ENCODE results near the gene CTSH. TPM values are rescaled to one million over a fixed set of nuclear protein-coding genes. Genes with fewer than 3 reads are reported as not detected.
A peak's percentile ranks its signal among the peaks of the same experiment; 100 is the strongest.

The CTSH gene
- total and polyA plus RNA-seq, 2 of the 13 experiments (the other 11 are each of a cell fraction or from before 2014, with no cell fraction given) = 265 to 653 TPM

GRCh38 chr15:78909791-78910228, 35.0 kb downstream of the CTSH start (continued):
- TF ChIP-seq FOXA3 (CRISPR knock-in tag; IDR thresholded peaks at IDR 0.05) = no peak
- TF ChIP-seq ATF1 (CRISPR knock-in tag; IDR thresholded peaks at IDR 0.05) = no peak
- TF ChIP-seq KLF16 (CRISPR knock-in tag; IDR thresholded peaks at IDR 0.05) = no peak
- TF ChIP-seq JUN (CRISPR knock-in tag; IDR thresholded peaks at IDR 0.05) = no peak
- TF ChIP-seq KLF15 (CRISPR knock-in tag; IDR thresholded peaks at IDR 0.05; ENCODE audit: borderline replicate concordance) = no peak
- TF ChIP-seq ZNF547 (CRISPR knock-in tag; IDR thresholded peaks at IDR 0.05) = no peak
- TF ChIP-seq EHMT2 (IDR thresholded peaks at IDR 0.05; ENCODE audit: borderline replicate concordance, low read depth, low read length) = no peak
- no peak for TF ChIP-seq ZNF567 (CRISPR knock-in tag; IDR thresholded peaks at IDR 0.05; ENCODE audit: borderline replicate concordance)
- no peak for TF ChIP-seq GRHL1 (CRISPR knock-in tag; conservative IDR thresholded peaks at IDR 0.05)
- 0 out of 2 replicates have a peak, but pooled peaks have one; percentile 12 for TF ChIP-seq SALL1 (CRISPR knock-in tag; IDR thresholded peaks at IDR 0.05)
- TF ChIP-seq ZNF414 (CRISPR knock-in tag; IDR thresholded peaks at IDR 0.05) = no peak
- TF ChIP-seq PAWR (CRISPR knock-in tag; IDR thresholded peaks at IDR 0.05; ENCODE audit: borderline replicate concordance) = no peak
- no peak for TF ChIP-seq NFE2L2 (IDR thresholded peaks at IDR 0.05; ENCODE audit: low read length)
- TF ChIP-seq SMC3 (IDR thresholded peaks at IDR 0.05; ENCODE audit: low read length) = peak; percentile 75
- no peak for TF ChIP-seq SKIL (CRISPR knock-in tag; IDR thresholded peaks at IDR 0.05; ENCODE audit: borderline replicate concordance)
- no peak for TF ChIP-seq ZFP62 (CRISPR knock-in tag; IDR thresholded peaks at IDR 0.05)
- TF ChIP-seq NFRKB (IDR thresholded peaks at IDR 0.05) = no peak
- TF ChIP-seq TIGD3 (CRISPR knock-in tag; IDR thresholded peaks at IDR 0.05; ENCODE audit: borderline replicate concordance) = no peak
- no peak for TF ChIP-seq HNF4A (CRISPR knock-in tag; IDR thresholded peaks at IDR 0.05)
- 0 out of 2 replicates have a peak, but pooled peaks have one; percentile 14 for TF ChIP-seq CEBPG (CRISPR knock-in tag; IDR thresholded peaks at IDR 0.05)
- TF ChIP-seq MXD4 (CRISPR knock-in tag; IDR thresholded peaks at IDR 0.05) = no peak
- TF ChIP-seq REPIN1 (CRISPR knock-in tag; IDR thresholded peaks at IDR 0.05; ENCODE audit: borderline replicate concordance, low read depth) = no peak
- TF ChIP-seq STAG1 (CRISPR knock-in tag; IDR thresholded peaks at IDR 0.05) = peak; percentile 89
- TF ChIP-seq MED1 (CRISPR knock-in tag; IDR thresholded peaks at IDR 0.05) = no peak
- TF ChIP-seq, protein P1, sequence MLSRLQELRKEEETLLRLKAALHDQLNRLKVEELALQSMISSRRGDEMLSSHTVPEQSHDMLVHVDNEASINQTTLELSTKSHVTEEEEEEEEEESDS (CRISPR knock-in tag; IDR thresholded peaks at IDR 0.05; ENCODE audit: borderline replicate concordance) = no peak
- TF ChIP-seq TGIF2 (CRISPR knock-in tag; IDR thresholded peaks at IDR 0.05) = no peak
- no peak for TF ChIP-seq ZNF672 (CRISPR knock-in tag; IDR thresholded peaks at IDR 0.05)
